HFF-Myc (cell line): ENCODE data around the gene HEBP2.

Experiments used
- DNase-seq: peaks from one replicate; pipeline ENCODE4 v3.0.0-alpha.2; 2011; ENCODE audit warnings: low read depth; ENCODE audit errors: extremely low read depth
- H3K4me3 ChIP-seq: replicated peaks from 2 replicates; pipeline ENCODE4 v1.5.1; 2011; ENCODE audit warnings: low read depth, mild to moderate bottlenecking, control low read depth, low read length
- TF ChIP-seq, protein P1 (sequence below): IDR thresholded peaks from 2 replicates; pipeline ENCODE4 v1.5.1; 2012; ENCODE audit warnings: mild to moderate bottlenecking, low read depth, low read length, control low read depth; ENCODE audit errors: missing control alignments

Gene HEBP2

DNA sequence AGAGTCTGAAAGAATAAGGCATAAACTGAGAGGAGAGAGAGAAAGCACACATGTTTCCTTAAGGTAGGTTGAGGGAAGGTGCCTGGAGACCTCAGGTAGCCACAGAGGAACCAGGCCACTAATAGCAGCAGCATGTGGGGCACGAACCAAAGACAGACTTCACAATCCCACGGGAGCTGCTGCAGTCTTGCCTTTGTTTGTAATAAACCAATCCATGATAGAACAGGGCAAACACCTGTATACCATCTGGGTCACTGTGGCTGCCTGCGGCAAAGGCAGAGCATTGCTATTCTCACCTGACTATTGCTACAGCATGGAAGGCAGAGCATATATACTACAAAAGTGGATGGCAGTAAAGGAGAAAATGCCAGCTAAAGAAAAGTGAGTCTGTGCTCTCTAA is 36.3 kb downstream of the HEBP2 start:
- no peak overlapping the region for H3K4me3 ChIP-seq
- no peak for DNase-seq
- TF ChIP-seq, protein P1, sequence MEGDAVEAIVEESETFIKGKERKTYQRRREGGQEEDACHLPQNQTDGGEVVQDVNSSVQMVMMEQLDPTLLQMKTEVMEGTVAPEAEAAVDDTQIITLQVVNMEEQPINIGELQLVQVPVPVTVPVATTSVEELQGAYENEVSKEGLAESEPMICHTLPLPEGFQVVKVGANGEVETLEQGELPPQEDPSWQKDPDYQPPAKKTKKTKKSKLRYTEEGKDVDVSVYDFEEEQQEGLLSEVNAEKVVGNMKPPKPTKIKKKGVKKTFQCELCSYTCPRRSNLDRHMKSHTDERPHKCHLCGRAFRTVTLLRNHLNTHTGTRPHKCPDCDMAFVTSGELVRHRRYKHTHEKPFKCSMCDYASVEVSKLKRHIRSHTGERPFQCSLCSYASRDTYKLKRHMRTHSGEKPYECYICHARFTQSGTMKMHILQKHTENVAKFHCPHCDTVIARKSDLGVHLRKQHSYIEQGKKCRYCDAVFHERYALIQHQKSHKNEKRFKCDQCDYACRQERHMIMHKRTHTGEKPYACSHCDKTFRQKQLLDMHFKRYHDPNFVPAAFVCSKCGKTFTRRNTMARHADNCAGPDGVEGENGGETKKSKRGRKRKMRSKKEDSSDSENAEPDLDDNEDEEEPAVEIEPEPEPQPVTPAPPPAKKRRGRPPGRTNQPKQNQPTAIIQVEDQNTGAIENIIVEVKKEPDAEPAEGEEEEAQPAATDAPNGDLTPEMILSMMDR: no peak

DNA sequence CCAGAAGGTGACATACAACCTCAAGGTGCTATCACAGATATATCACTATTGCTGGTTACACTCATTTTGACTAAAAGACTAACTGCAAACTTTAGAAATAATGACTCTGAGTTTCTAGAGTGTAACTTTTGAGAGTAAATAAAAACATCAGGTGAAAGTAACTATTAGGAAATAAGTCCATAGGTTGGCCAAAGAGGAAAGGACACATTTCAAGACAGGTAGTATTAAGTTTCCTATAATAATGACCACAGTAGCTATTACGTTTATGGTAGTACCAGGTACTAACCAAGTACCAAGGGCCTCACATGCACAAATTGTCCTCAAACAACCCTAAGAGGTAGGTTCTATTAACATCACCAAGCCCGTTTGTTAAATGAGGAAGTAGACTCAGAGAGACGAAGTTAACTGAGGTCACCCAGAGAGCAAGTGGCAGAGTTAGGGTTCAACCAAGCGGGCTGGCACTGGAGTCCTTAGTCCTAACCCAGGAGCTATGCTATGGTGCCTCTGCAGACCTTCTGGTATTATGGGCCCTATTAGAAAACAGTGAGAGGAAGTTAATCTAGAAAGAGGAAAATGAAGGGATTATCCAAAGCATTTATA is 36.8 kb downstream of the HEBP2 start:
- no peak overlapping the region for H3K4me3 ChIP-seq
- TF ChIP-seq, protein P1: no peak
- no peak for DNase-seq

DNA sequence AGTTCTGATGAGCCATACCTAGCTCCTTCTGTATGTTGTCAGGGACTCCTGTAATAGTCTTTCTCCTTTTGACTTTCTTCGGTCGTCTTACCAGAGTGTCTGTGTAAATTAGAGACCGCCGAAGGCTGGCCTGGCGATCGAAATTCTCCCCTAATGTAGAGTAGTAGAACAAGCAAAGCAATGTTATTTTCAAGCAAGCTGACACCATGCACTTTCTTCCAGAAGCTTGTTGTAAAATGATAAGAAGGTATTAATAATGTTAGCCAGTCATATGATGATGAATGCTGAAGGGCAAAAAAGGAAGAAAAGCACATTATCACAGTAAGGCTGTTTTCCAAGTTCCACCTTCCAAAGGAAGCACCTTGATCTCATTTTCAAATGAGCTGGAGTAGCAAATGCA is 37.9 kb downstream of the HEBP2 start:
- H3K4me3 ChIP-seq: no peak overlapping the region
- TF ChIP-seq, protein P1: no peak
- DNase-seq: no peak

DNA sequence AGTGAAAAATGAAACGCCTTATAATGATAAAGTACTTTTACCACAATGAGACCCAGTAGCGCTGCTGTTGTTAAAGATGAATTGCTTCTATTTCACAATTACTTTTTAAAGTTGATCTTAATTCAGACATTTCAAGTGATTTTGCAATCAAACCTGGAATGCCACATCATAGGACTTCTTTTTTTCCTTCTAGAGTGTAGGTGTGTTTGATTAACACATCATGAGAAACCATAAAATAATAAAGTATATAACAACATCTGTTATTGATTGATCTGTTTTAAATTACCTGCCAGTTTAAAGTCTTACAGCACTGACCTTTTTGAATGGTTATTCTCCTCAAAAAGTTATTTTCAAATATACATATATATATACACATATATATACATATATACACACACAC is 38.6 kb downstream of the HEBP2 start:
- no peak for DNase-seq

DNA sequence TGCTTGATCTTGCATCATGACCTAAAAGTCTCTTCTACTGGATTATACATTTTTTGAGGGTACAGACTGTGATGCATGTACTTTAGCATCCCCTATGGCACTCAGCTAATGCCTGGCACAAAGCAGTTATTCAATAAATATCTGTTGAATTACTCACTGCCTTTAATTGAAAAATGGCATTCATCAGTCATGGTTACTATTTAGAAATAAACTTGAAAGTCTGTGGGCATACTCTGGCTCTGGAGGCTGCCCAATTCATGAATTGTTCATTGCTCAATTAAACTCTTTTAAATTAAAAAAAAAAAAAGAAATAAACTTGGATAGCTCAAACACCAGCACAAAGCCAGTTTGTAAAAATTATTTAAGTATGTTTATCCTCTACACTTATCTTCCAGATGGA is 40.0 kb downstream of the HEBP2 start:
- no peak for DNase-seq
- H3K4me3 ChIP-seq: no peak overlapping the region
- TF ChIP-seq, protein P1: no peak

More for the DNA sequence above, 38.6 kb downstream of the HEBP2 start:
- TF ChIP-seq, protein P1: no peak
- H3K4me3 ChIP-seq: no peak overlapping the region

DNA sequence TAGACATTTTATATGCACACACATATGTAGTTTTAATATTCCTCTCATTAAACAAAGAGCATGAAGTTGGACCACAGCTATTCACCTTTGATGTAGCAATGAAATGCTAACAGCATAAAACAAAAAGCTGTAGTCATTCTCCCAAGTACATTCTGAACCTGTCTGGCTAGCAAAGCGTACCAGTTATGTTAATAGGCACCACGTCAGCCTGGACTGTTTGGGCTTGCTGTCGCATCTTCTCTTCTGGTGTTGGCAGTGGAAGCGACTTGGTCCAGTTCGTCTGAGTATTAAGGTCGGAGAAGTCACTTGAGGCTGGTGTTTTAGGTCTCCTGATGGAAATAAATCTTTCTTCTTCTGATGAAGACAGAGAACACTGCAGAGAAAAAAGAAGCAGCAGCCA is 42.8 kb downstream of the HEBP2 start:
- H3K4me3 ChIP-seq: no peak overlapping the region
- no peak for DNase-seq
- TF ChIP-seq, protein P1: no peak

DNA sequence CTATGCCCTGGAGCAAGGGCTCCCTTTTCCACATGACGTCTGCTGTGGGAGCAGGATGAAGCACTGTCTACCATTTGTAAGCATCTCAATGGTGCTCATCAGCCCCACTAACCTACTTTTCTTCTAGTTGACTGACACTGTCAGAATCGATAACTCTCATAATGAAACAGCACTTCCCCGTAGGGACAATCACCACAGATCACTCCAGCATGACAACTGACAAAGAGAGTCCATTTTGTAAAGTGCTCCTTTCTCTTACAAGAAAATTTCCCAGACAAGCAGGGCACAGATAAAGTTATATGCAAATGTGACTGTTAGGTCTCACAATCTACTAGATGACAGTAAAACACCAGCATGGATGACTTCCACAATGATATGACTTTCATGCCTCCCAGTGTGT is 46.4 kb downstream of the HEBP2 start:
- no peak overlapping the region for H3K4me3 ChIP-seq
- no peak for DNase-seq
- TF ChIP-seq, protein P1: no peak
